ENCODE results near the gene PRKCB. TPM values are rescaled to one million over a fixed set of nuclear protein-coding genes. Genes with fewer than 3 reads are reported as not detected.

Gene PRKCB
- total RNA-seq, 2 experiments from 2014 or later, result 75.8 to 82.6 TPM

GRCh38 chr16:24045641-24046040 lies 209.9 kb downstream of the PRKCB start:
- H3K4me1 Mint-ChIP-seq, result peaks cover 7% of the 10 kb centered on the region
- H3K9me3 Mint-ChIP-seq, result no peaks in the 10 kb centered on the region
- H3K36me3 Mint-ChIP-seq, result peaks cover 7% of the 10 kb centered on the region
- no peak overlapping the region for H3K27ac Mint-ChIP-seq
- no peak overlapping the region for H3K4me3 Mint-ChIP-seq
- H3K27me3 Mint-ChIP-seq, result no peaks in the 10 kb centered on the region
- DNase-seq, result no peak

- H3K27me3 Mint-ChIP-seq, result no peaks in the 10 kb centered on the region
- no peak overlapping the region for H3K4me3 Mint-ChIP-seq
- DNase-seq, result no peak
- peaks cover 7% of the 10 kb centered on the region for H3K4me1 Mint-ChIP-seq
- no peaks in the 10 kb centered on the region for H3K9me3 Mint-ChIP-seq
- H3K36me3 Mint-ChIP-seq, result peaks cover 9% of the 10 kb centered on the region
- no peak overlapping the region for H3K27ac Mint-ChIP-seq
Measured at GRCh38 chr16:24046442-24046841, 210.7 kb downstream of the PRKCB start.

DNA sequence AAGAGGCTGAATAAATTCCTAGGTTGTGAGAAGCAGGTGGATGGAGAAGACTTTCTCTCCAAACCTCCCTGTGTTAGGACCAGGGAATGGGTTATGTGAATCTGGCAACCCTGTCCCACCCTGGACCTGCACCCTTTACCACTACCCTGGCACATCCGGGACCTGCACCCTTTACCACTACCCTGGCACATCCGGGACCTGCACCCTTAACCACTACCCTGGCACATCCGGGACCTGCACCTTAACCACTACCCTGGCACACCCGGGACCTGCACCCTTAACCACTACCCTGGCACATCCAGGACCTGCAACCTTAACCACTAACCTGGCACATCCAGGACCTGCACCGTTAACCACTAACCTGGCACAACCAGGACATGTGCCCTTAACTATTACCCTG lies 213.3 kb downstream of the PRKCB start:
- H3K36me3 Mint-ChIP-seq, result peaks cover 21% of the 10 kb centered on the region
- DNase-seq, result no peak
- H3K27me3 Mint-ChIP-seq, result no peaks in the 10 kb centered on the region
- no peak overlapping the region for H3K4me3 Mint-ChIP-seq
- H3K27ac Mint-ChIP-seq, result no peak overlapping the region
- no peaks in the 10 kb centered on the region for H3K9me3 Mint-ChIP-seq
- H3K4me1 Mint-ChIP-seq, result no peaks in the 10 kb centered on the region

GRCh38 chr16:24051125-24051524 lies 215.3 kb downstream of the PRKCB start:
- Mint-ChIP-seq H3K4me3 (no peak overlapping the region), H3K27me3 (no peaks in the 10 kb centered on the region)

DNA sequence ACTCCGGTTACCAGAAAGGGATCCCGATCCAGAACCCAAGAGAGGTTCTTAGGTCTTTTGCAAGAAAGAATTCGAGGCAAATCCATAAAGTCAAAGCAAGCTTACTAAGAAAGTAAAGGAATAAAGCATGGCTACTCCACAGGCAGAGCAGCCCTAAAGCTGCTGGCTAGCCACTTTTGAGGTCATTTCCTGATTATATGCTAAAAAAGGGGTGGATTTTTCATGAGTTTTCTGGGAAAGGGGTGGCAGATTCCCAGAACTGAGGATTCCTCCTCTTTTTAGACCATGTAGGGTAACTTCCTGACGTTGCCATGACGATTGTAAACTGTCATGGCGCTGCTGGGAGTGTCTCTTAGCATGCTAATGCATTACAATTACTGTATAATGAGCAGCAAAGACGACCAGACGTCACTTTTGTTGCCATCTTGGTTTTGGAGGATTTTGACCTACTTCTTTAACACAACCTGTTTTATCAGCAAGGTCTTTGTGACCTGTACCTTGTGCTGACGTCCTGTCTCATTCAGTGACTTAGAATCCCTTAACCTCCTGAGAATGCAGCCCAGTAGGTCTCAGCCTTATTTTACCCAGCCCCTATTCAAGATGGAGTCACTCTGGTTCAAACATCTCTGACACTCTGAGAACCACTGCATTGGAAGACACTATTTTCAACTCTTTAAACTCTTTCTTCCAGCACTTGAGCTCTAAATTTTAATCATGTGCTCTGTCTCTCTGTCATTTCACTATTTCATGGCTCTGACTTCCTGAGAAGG lies 216.7 kb downstream of the PRKCB start:
- Mint-ChIP-seq H3K4me3 (no peak overlapping the region), H3K27ac (no peak overlapping the region), H3K9me3 (no peaks in the 10 kb centered on the region), H3K4me1 (no peaks in the 10 kb centered on the region), H3K27me3 (no peaks in the 10 kb centered on the region), H3K36me3 (peaks cover 26% of the 10 kb centered on the region)
- no peak for DNase-seq

More at GRCh38 chr16:24051125-24051524, 215.3 kb downstream of the PRKCB start:
- no peak for DNase-seq
- Mint-ChIP-seq H3K4me1 (no peaks in the 10 kb centered on the region), H3K9me3 (no peaks in the 10 kb centered on the region), H3K36me3 (peaks cover 22% of the 10 kb centered on the region), H3K27ac (no peak overlapping the region)

DNA sequence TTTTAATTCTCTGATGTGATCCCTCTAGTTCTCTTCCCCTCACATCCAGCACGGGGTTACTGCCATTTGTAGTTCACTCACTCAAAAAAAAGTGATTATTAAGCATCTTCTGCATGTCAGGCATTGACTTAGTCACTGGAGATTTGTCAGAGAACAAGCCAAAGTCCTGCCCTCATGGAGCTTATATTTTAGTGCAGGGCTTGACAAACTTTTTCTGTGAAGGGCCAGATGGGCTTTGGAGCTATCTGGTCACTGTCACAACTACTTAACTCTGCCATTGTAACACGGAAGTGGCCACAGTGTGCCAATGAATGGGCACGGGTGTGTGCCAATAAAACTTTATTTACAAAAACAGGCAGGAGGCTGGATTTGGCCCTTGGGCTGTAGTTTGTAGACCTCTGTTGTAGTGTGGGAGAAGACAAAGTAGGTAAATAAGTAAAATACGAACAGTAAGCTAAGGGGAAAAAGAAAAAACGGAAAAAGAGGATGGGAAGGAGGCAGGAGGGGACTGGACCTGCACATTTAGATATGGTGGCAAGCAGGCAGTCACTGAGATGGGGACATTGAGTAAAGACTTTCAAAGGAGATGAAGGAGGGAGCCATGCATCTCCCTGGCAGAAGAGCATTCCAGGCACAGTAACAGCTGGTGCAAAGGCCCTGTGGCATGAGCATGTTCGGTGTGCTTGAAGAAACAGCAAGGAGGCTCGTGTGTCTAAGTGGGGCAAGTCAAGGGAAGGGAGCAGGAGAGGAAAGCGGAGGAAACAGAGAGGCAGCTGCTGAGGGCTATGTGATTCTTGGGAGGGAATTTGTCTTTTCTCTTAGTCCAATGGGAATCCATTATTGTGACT lies 217.5 kb downstream of the PRKCB start:
- H3K4me1 Mint-ChIP-seq, result no peaks in the 10 kb centered on the region
- no peak overlapping the region for H3K4me3 Mint-ChIP-seq
- peaks cover 27% of the 10 kb centered on the region for H3K36me3 Mint-ChIP-seq
- no peaks in the 10 kb centered on the region for H3K27me3 Mint-ChIP-seq
- no peaks in the 10 kb centered on the region for H3K9me3 Mint-ChIP-seq
- no peak for DNase-seq
- no peak overlapping the region for H3K27ac Mint-ChIP-seq

DNA sequence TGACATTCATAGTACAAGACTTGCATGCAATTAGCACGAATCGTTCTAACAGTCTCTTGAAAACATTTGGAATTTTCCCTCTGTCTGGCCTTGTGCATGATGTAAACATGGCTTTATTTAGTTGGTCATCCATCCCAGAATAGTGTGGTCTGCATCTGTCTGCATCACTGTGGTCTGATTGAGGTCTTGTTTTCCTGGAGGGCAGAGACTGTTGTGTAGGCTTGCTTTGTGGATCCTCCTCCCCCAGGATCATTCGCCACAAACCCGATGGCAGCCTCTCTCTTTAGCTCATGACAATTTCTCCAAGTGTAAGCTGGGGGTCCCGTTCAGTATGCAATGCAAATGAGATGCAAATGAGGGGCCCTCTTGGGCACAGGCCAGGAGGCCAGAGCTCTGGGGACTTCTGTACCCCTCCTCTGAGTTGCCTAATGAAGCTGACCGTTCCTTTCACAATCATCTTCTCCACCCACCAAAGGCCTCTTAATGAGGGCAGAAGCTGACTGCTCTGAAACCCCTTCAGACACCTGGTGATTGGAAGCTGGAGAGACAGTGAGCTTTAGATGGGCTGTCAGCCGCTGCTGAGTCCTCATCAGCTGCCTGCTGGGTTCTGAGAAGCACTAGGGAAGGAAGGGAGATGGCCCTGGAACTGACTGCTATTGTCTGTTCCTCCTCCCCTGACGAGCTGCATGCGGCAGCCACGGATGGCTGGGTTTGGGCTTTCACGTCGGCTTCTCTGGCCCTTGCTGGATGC lies 219.1 kb downstream of the PRKCB start:
- Mint-ChIP-seq H3K4me1 (no peaks in the 10 kb centered on the region), H3K36me3 (peaks cover 23% of the 10 kb centered on the region), H3K4me3 (no peak overlapping the region)

GRCh38 chr16:24062270-24062817 lies 226.6 kb downstream of the PRKCB start:
- Mint-ChIP-seq H3K4me1 (no peaks in the 10 kb centered on the region), H3K27ac (no peak overlapping the region), H3K27me3 (no peaks in the 10 kb centered on the region), H3K36me3 (peaks cover 25% of the 10 kb centered on the region), H3K4me3 (no peak overlapping the region), H3K9me3 (peaks cover 2% of the 10 kb centered on the region)
- no peak for DNase-seq

More for the DNA sequence above, 219.1 kb downstream of the PRKCB start:
- Mint-ChIP-seq H3K9me3 (no peaks in the 10 kb centered on the region), H3K27ac (no peak overlapping the region), H3K27me3 (no peaks in the 10 kb centered on the region)
- DNase-seq, result no peak

DNA sequence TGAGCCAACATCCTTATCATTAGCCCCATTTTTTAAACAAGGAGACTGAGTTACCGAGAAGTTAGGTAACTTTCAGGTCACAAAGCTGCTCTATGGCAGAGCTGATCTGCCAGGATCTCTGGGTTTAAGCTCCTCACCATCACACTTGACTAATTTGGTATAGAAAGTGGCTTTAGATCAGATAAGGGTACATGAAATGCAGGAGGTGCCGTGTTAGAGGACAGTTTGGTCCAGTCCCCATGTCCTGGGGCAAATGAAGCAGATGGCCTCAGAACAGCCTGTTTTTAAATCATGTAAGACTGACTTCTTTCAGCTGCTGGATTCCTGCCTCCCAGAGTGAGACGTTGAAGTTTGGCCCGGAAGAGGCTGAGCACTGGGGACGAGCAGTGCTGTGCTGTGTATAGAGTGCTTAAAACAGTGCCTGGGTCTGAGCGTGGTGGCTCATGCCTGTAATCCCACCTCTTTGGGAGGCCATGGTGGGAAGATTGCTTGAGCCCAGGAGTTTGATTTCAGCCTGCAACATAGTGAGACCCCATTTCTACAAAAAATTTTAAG lies 233.3 kb downstream of the PRKCB start:
- Mint-ChIP-seq H3K4me1 (peaks cover 19% of the 10 kb centered on the region), H3K4me3 (no peak overlapping the region), H3K36me3 (peaks cover 8% of the 10 kb centered on the region), H3K27me3 (no peaks in the 10 kb centered on the region), H3K9me3 (no peaks in the 10 kb centered on the region), H3K27ac (no peak overlapping the region)
- no peak for DNase-seq

GRCh38 chr16:24070851-24071250 lies 235.1 kb downstream of the PRKCB start:
- Mint-ChIP-seq H3K4me3 (no peak overlapping the region), H3K9me3 (no peaks in the 10 kb centered on the region), H3K27me3 (no peaks in the 10 kb centered on the region), H3K27ac (no peak overlapping the region), H3K4me1 (peaks cover 21% of the 10 kb centered on the region), H3K36me3 (peaks cover 9% of the 10 kb centered on the region)
- DNase-seq, result peak; percentile 24

GRCh38 chr16:24071666-24072360 lies 236.0 kb downstream of the PRKCB start:
- H3K36me3 Mint-ChIP-seq, result peaks cover 9% of the 10 kb centered on the region
- peaks cover 31% of the 10 kb centered on the region for H3K4me1 Mint-ChIP-seq
- H3K9me3 Mint-ChIP-seq, result no peaks in the 10 kb centered on the region
- no peak overlapping the region for H3K27ac Mint-ChIP-seq
- no peak overlapping the region for H3K4me3 Mint-ChIP-seq
- no peak for DNase-seq
- no peaks in the 10 kb centered on the region for H3K27me3 Mint-ChIP-seq

- Mint-ChIP-seq H3K27ac (peak overlapping the region; percentile 40), H3K4me3 (no peak overlapping the region), H3K9me3 (no peaks in the 10 kb centered on the region), H3K4me1 (peaks cover 31% of the 10 kb centered on the region), H3K27me3 (no peaks in the 10 kb centered on the region), H3K36me3 (peaks cover 12% of the 10 kb centered on the region)
- no peak for DNase-seq
Measured at GRCh38 chr16:24073321-24073720, 237.5 kb downstream of the PRKCB start.

DNA sequence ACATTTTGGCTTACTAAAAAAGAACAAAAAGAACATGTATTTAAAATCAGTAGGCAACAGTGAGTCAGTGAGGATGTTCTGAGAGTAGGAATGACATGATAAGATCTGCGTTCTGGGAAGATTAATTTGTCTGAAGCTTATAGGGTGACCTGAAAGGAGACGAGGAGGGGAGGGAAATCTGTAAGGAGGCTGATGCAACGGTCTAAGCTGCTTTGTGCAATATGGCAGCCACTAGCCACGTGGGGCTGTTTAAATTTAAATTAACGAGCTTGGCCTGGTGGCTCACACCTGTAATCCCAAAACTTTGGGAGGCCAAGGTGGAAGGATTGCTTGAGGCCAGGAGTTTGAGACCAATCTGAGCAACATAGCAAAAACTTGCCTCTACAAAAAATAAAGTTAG lies 238.8 kb downstream of the PRKCB start:
- H3K9me3 Mint-ChIP-seq, result no peaks in the 10 kb centered on the region
- peaks cover 31% of the 10 kb centered on the region for H3K4me1 Mint-ChIP-seq
- H3K27me3 Mint-ChIP-seq, result no peaks in the 10 kb centered on the region

GRCh38 chr16:24075302-24075701 lies 239.5 kb downstream of the PRKCB start:
- peaks cover 28% of the 10 kb centered on the region for H3K4me1 Mint-ChIP-seq
- peaks cover 7% of the 10 kb centered on the region for H3K36me3 Mint-ChIP-seq
- H3K4me3 Mint-ChIP-seq, result no peak overlapping the region
- H3K9me3 Mint-ChIP-seq, result no peaks in the 10 kb centered on the region
- no peak for DNase-seq
- no peaks in the 10 kb centered on the region for H3K27me3 Mint-ChIP-seq
- H3K27ac Mint-ChIP-seq, result peak overlapping the region; percentile 61

More for the DNA sequence above, 238.8 kb downstream of the PRKCB start:
- Mint-ChIP-seq H3K27ac (no peak overlapping the region), H3K4me3 (no peak overlapping the region), H3K36me3 (peaks cover 7% of the 10 kb centered on the region)
- no peak for DNase-seq
